ENCODE results near the gene TRPV4.

TRPV4 gene

DNA sequence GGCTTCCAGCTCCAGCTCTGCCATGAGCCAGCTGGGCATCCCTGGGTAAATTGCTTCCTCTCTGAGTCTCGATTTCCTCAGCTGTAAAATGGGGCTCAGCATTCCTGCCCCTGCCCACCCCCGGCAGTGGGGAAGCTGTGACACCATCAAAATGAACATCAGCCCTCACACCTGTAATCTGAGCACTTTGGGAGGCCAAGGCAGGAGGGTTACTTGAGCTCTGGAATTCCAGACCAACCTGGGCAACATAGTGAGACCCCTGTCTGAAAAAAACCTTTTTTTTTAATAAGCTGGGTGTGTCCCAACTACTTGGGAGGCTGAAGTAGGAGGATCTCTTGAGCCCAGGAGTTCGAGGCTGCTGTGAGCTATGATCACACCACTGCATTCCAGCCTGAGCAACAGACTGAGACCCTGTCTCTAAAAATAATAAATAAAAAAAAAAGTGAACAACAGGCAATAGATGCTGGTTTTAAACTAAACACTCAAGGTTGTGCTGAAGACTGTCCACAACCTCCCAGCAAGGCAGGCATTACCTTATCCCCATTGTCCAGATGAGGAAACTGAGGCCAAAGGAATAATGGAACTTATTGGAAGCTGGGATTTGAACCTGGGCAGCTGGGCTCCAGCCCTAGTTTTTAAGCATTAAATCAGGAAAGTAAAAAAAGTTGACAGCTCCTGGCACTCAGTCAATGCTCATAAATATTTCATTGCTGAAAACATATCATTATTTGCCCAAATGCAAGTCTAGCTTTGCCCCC lies 4.3 kb downstream of the TRPV4 start:
- DNase-seq (ENCODE audit: low read depth in 2 of 2) = no peak

DNA sequence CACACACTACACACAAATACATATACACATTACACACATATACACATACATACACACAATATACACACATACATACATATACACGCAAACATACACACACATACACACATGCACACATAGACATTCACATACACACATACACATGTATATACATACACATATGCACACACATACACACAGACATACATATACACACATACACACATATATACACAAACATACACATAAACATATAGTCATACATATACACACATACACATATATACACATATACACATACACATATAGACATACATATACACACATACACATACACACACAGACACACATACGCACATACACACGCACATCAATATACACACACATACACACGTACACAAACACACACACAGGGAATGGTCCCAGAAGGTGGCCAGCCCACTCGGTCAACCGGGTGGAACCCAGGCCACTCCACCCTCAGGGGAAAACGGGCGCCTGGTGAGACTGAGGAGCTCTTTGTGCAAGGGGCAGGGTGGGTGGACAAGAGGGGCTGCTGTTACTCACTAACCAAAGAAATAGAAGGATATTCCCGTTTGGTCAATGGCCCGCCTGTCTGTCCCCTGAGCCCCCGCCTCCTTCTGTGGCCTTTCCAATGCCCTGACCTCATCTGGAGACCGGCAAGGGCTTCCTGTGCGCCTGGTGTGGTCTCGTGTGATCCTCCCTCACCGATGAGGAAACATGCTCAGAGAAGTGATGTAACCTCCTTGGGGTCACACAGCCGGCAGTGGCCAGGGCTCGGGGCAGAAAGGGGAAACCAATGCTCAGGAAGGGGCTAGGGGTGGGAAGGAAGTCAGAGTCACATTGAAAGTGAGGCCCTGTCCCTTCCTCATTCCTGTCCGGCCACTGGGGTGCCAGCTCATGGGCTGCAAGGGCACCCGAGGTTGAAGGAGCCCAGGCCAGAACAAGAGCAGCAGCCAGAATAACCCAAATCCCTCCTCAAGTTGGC lies 5.3 kb downstream of the TRPV4 start:
- DNase-seq (ENCODE audit: low read depth in 2 of 2) = no peak

DNA sequence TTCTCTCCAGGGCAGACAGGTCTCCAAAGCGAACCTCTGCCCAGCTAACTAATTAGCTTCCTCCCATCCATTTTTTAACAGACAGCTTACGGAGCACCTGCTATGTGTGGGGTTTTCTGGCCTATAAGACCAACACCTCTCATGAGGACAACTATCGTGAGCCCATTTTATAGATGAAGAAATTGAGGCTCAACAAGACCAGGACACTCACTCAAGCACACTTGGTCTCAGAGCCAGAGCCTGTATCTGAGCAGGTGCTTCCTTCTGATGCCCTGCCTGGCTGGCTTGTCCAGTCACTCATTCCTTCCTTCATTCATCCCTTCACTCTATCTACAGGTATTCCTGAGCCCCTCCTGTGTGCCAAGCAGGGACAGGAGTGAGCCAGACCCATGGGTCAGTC lies 6.1 kb downstream of the TRPV4 start:
- DNase-seq (ENCODE audit: low read depth in 2 of 2) = no peak

DNA sequence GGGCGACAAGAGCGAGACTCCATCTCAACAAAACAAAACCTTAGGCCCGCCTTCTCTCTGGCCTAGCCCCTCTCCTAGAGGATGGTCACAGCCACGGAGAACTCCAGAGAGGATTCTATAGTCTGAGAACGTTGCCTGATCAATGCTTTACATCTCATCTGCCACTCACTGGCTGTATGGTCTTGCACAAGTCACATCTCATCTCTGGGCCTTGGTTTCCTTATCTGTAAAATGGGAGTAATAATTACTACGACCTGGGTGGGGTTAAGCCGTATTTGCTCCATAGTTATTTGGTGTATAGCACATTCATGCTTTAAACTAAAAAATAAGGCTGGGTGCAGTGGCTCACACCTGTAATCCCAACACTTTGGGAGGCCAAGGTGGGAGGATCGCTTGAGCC lies 8.5 kb downstream of the TRPV4 start:
- DNase-seq (ENCODE audit: low read depth in 2 of 2) = no peak

DNA sequence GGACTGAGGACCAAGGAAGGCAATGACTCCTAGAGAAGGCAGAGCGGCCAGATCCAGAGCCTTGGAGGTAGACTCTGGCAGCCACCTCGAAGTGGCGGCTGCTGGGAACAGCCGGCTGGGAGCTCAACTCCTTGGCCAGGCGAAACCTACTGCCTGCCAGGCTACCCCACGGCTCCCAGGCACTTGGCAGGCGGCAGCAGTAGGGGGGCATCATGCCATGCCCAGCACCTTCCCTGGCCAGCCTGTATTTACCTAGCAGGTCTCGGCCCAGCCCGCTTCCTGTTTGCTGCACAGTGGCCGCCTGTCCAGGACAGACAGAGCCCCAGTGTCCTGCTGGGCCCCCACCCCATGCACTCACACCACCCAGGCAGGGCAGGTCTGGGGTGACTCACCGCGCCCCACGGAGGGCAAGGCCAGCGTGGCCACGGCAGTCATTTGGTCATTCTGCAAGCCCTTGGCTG lies 10.2 kb downstream of the TRPV4 start:
- DNase-seq (ENCODE audit: low read depth in 2 of 2) = no peak

DNA sequence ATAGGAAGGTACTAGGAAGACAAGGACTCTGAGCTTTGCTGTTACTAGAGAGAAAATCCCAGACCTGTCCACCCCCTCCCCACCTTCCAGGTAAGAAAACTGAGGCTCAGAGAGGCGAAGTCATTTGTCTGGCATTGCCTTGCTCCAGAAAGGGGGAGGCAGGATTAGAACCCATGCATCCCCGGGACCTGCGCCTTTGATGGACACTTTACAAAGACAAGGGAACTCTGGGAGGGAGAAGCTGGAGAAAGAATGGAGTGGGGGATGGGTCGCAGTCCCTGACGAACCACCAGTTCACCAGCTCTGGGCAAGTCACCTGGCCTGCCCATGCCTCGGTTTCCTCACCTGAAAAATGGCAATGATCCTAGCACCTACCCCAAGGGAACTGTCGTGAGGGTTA lies 10.8 kb downstream of the TRPV4 start:
- DNase-seq (ENCODE audit: low read depth in 2 of 2) = no peak

DNA sequence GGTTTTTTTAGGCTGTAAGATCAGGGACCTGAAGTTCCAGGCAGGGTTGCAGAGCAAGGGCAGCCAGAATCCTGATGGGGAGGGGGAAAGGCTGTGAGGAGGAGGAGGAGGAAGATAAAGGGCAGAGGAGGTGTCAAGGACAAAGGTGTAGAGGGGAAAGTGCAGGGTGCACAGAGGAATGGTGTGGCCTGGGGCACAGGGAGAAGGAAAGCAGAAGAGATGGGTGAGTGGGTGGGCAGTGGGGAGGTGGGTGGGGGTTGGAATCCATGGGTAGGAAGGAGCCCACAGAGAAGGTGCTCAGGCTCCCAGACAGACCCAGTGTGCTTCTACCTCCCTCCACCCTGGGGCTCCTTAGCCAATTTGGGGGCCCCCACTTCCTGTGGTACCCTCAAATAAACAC lies 11.2 kb downstream of the TRPV4 start:
- no peak for DNase-seq (ENCODE audit: low read depth in 2 of 2)

DNA sequence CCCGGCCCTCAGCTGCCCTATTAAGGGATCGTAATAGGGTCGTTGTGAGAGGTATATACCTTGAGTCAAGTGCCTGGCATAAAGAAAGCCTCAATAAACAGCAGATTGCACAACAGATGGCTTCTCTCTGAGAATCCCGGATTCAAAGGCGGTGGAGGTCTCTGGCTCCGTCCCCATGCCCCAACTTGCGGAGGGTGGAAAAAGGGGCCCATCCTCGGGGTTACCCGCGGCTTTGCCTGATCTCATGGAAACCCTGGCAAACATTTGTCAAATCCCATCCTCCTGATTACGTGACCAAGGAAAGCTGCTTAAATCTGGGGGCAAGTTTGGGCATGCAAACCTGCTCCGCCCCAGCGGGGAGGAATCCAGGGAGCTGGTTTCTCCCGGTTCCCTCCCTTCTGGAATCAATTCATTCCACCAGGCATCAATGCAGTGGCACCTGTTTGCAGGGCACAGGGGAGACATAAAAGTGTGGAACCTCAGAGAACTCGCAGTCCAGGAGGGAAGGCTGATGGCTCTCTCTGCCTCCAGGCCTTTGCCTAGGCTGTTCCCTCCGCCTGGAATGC lies 12.3 kb downstream of the TRPV4 start:
- DNase-seq (ENCODE audit: low read depth in 2 of 2) = no peak

DNA sequence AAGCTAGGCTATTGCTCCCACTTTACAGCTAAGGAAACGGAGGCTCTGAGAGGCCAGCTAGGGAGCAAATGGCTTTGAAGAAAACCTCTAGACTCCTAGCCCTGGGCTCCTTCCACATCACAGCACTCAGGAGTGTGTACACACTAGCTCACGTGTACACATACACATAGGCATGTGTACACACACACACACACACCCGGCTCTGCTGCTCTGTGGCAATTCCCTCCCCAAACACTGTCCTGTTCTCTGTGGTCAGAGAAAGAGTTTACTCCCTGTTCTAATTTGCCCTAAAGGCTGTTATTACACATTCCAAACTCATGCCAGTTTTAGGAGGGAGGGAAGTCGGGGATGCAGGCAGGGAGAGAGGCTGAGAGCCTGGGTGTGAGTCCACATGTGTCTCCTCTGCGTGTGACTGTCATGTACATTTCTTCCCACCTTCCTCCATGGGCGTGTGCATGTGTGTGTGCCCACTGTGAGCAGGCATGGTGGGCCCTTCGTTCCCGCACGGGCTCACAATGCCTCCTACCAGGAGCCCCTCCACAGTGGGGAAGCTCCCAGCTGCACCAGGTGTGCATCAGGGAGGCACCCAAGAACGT lies 14.2 kb downstream of the TRPV4 start:
- no peak for DNase-seq (ENCODE audit: low read depth in 2 of 2)

DNA sequence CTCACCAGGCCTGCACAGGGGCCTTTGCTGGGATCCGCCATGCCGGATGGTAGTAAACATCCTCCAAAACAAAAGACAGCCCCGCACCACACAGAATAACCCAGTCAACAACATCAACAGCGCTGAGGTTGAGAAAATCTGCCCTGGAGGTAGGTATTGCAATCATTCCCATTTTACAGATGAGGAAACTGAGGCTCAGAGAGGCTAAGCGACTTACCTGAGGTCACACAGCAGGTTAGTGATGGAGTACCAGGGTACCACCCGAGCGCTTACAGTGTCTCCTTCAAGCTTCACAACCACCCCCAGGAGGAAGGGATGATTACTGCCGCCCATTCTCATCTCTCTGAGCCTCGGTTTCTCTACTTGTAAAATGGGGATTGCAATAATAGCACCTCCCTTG lies 14.9 kb downstream of the TRPV4 start:
- DNase-seq (ENCODE audit: low read depth in 2 of 2) = no peak

DNA sequence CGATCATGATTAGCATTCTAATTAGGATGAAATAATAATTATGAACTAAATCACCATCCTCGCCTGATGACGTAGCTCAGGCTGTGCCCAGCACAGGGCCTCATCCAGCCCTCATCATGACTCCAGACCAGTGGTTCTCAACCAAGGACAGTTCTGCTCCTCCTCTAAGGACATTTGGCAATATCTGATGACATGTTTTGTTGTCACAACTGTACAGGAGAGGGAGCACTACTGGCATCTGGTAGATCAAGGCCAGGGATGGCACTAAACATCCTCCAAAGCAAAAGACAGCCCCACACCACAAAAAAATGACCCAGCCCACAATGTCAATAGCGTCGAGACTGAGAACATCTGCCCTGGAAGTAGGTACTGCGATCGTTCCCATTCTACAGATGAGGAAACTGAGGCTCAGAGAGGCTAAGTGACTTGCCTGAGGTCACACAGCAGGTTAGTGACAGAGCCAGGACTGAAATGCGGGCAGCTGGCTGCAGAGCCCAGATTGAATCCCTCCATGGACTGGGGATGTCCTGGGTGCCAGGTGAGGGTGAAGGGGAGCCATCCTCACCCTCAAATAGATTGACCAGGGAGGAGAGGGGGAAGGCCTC lies 15.5 kb downstream of the TRPV4 start:
- DNase-seq (ENCODE audit: low read depth in 2 of 2) = no peak

DNA sequence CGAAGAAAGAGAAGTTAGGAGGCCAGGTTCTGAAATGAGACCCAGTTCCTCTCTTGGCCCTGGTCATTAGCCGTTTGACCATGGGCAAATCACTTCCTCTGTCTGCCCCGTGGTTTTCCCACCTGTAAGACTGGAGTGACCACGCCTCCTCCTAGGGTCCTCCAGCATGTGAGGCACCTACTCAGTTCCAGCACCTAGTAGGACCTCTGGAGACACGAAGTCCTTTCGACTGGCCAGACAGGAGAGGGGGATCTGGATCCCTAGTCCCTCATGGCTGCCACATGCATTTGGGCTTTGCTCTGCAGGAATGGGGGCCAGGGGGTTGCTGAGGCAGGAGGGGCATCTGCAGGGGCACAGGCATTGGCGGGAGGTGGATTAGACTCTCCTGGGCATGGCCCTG lies 16.3 kb downstream of the TRPV4 start:
- no peak for DNase-seq (ENCODE audit: low read depth in 2 of 2)

DNA sequence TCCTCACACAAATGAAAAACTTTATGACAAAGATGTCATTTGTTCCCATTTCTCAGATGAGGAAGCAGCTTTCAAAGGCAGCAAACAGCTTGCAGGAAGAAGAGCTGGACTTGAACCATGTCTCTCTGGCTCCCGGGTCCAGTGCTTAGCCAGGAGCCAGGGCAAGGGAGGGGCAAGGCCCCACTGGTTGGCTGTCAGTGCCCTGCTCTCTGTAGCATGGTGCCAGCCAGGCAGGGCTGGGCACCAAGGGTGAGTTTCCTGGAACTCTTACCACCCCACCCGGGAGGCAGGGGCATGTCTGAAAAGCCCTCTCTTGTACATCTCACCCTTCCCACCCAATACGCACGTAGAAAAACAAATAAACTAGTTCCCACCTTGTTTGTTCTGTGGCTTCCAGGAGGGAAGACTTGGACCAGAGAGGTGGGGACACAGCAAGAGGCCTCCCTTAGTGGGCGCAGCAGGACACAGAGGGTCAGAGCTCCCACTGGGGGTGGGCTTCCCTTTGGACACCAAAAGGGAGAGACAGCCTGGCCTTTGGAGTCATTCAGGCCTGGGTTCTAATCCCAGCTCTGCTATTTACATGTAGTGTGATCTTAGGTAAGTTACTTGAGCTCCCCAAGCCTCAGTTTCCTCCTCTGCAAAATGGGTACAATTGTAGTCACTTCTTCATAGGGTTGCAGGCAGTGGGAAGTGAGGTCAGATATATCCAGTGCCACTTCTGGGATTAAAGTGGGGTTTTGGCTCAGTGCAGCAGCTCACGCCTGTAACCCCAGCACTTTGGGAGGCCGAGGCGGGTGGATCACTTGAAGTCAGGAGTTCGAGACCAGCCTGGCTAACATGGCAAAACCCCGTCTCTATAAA lies 17.2 kb downstream of the TRPV4 start:
- DNase-seq (ENCODE audit: low read depth in 2 of 2) = no peak

DNA sequence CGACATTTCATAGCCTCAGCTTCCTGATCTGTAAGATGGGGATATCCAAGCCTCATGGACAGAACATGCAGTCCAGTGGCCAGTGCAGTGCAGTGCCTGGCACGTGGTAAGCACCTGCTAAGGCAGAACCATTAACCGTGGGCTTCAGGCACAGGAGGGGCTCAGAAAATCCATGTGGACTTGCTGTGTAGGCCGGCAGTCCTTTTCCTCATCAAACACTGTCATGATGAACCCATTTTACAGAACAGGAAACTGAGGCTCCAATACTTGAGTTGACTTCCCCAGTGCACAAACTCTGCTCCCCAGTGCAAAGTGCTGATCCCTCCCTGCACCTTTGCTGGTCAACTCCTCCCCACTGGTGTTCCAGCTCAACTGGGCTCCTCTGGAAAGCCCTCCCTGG lies 18.0 kb downstream of the TRPV4 start:
- DNase-seq (ENCODE audit: low read depth in 2 of 2) = no peak

DNA sequence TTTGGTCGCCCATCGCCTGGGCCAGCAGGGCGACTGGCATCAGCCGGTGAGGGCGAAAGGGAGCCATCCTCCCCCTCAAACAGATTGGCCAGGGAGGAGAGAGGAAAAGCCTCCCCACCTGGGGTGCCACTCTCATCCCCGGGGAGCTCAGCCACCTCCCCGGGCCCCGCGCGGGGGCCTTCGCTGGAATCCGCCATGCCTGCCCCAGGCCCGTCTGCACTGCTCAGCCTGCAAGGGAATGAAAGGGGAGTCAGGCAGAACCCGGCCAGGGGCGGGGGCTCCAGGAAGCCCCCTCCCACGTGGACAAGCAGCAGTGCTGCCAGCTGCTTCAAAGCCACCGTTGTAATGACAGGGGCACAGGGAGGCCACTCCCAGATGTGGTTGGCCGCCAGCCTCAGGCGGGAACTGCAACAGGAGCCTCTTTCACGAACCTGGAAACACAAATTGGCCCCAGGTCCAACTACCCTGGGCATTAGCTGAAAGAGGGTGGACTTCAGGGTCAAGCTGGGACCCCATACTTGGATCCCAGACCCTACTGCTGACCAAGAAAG lies 18.5 kb downstream of the TRPV4 start:
- no peak for DNase-seq (ENCODE audit: low read depth in 2 of 2)

DNA sequence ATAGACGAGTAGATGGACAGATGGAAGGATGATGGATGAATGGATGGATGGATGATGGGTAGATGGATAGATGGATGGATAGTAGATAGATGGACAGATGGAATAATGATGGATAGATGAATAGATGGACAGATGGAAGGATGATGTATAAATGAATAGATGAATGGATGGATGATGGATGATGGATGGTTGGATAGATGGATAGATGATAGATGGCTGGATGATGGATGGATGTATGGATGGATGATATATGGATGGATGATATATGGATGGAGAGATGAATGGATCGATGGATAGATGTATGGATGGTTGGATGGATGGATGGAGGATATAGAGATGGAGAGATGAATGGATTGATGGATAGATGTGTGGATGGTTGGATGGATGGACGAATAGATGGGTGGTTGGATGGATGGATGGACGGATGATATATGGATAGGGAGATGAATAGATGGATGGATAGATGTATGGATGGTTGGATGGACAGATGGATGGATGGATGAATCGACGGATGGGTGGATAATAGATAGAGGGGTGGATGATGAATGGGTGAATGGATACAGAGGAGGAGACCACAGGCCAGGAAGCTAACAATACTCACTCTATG lies 19.3 kb downstream of the TRPV4 start:
- DNase-seq (ENCODE audit: low read depth in 2 of 2) = no peak

DNA sequence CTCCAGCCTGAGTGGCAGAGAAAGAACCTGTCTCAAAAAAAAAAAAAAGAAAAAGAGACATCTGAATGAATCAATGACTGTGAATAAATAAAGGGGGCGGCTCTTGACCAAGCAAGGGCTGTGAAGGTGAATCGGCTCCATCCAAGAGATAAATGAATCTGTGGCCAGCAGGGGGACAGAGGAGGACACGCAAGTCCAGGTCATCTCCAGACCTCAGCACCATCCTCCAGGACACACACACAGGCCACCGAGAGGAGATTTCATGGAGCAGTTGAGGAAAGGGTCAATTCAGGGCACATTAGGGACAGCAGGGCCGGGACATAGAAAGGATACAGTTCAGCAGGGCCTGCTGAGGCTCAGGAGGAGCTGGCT lies 21.6 kb downstream of the TRPV4 start:
- no peak for DNase-seq (ENCODE audit: low read depth in 2 of 2)

DNA sequence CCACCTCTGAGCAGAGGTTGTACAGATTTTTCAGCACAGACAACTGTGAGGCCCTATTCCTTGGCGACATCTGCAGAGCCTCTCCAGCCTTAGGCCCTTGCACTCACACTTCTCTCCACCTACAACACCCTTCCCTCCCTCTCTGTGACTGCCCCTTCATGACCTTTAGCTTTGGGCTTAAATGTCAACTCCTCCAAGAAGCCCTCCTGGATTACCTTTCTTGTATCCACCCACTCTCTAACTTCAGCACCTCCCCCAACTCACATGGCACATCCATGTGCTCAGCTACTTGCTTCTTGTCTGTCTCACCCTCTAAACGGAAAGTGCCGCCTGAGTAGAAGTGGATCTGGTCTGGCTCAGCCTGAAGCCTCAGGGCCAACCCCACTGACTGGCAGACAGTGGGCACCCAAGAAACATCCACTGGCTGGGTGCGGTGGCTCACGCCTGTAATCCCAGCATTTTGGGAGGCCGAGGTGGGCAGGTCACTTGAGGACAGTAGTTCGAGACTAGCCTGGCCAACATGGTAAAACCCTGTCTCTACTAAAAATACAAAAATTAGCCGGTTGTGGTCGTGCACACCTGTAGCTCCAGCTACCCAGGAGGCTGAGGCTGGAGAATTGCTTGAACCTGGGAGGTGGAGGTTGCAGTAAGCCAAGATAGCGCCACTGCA lies 22.1 kb downstream of the TRPV4 start:
- DNase-seq (ENCODE audit: low read depth in 2 of 2) = no peak

DNA sequence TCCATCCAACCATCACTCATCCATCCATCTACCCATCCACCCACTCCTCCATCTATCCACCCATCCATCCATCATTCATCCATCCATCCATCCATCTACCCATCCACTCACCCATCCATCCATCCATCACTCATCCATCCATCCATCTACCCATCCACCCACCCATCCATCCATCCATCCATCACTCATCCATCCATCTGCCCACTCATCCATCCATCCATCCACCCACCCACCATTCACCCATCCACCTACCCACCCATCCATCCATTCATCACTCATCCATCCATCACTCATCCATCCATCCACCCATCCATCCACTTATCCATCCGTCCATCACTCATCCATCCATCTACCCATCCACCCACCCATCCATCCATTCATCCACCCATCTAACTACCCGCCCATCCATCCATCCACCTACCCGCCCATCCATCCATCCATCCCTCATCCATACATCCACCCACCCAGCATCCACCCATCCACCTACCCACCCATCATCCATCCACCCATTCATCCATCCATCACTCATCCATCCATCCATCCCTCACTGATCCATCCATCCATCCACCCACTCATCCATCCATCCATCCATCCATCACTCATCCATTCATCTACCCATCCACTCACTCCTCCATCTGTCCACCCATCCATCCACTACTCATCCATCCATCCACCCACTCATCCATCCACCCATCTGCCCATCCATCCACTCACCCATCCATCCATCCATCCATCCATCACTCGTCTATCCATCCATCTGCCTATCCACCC lies 24.1 kb downstream of the TRPV4 start:
- DNase-seq (ENCODE audit: low read depth in 2 of 2) = no peak

All from stimulated activated CD8-positive, alpha-beta memory T cell treated with anti-CD3 and anti-CD28 coated beads, Interleukin-2, amount 100 ng/mL, for 48 hours (primary cell).